Measurements from ENCODE around the gene BANP. TPM values are rescaled to one million over a fixed set of nuclear protein-coding genes. Genes with fewer than 3 reads are reported as not detected.
A peak's percentile ranks its signal among the peaks of the same experiment; 100 is the strongest.

BANP gene
- total and polyA plus RNA-seq, 4 donors: 10.3 to 56.6 (median 20.1) TPM

- Histone ChIP-seq H3K36me3 (ENCODE audit: control insufficient read depth in 4 of 4, insufficient read depth in 4 of 4, low read length in 4 of 4) (peaks cover 0 to 10% (median 7%) of the 10 kb centered on the region in 4 donors), H3K27ac (ENCODE audit: low read depth in 1 of 2, low read length in 1 of 2) (no peak overlapping the region), H3K9ac (ENCODE audit: insufficient read depth in 1 of 2, low read length in 2 of 2) (peak overlapping the region in 1 of 2 donors; percentile 57), H3K27me3 (ENCODE audit: control insufficient read depth in 3 of 3, insufficient read depth in 3 of 3, low read length in 2 of 3) (no peaks in the 10 kb centered on the region), H3K9me3 (ENCODE audit: control insufficient read depth in 4 of 4, insufficient read depth in 3 of 4, low read length in 3 of 4) (no peaks in the 10 kb centered on the region), H3K4me3 (no peak overlapping the region), H3K4me1 (ENCODE audit: control insufficient read depth in 5 of 5, insufficient read depth in 5 of 5, low read length in 5 of 5) (peaks cover 7 to 50% (median 26%) of the 10 kb centered on the region in 5 donors)
- DNase-seq (no peak), ATAC-seq (ENCODE audit: insufficient read depth, low FRiP score) (no peak)
- TF ChIP-seq CTCF (IDR thresholded peaks at IDR 0.05; ENCODE audit: control extremely low read depth, extremely low read depth): no peak
- 93% methylated on average over 34 of the region's 34 CpGs for WGBS, 2 donors
These were observed 6.3 kb downstream of the BANP start for GRCh38 chr16:87957296-87958094.

- Histone ChIP-seq H3K9me3 (ENCODE audit: control insufficient read depth in 4 of 4, insufficient read depth in 3 of 4, low read length in 3 of 4) (no peaks in the 10 kb centered on the region), H3K4me3 (no peak overlapping the region), H3K36me3 (ENCODE audit: control insufficient read depth in 4 of 4, insufficient read depth in 4 of 4, low read length in 4 of 4) (peaks cover 0 to 10% (median 4%) of the 10 kb centered on the region in 4 donors), H3K9ac (ENCODE audit: insufficient read depth in 1 of 2, low read length in 2 of 2) (no peak overlapping the region), H3K27me3 (ENCODE audit: control insufficient read depth in 3 of 3, insufficient read depth in 3 of 3, low read length in 2 of 3) (no peaks in the 10 kb centered on the region), H3K27ac (ENCODE audit: low read depth in 1 of 2, low read length in 1 of 2) (no peak overlapping the region), H3K4me1 (ENCODE audit: control insufficient read depth in 5 of 5, insufficient read depth in 5 of 5, low read length in 5 of 5) (peaks cover 9 to 55% (median 24%) of the 10 kb centered on the region in 5 donors)
- ATAC-seq (ENCODE audit: insufficient read depth, low FRiP score) (no peak), DNase-seq (no peak)
- no peak for TF ChIP-seq CTCF (IDR thresholded peaks at IDR 0.05; ENCODE audit: control extremely low read depth, extremely low read depth)
- WGBS, 2 donors: 93 to 95% methylated on average over 9 of the region's 9 CpGs
These were observed 7.4 kb downstream of the BANP start for GRCh38 chr16:87958632-87959031.

GRCh38 chr16:87959391-87959990 is 8.3 kb downstream of the BANP start:
- Histone ChIP-seq H3K36me3 (ENCODE audit: control insufficient read depth in 4 of 4, insufficient read depth in 4 of 4, low read length in 4 of 4) (peaks cover 0 to 10% (median 3%) of the 10 kb centered on the region in 4 donors), H3K9ac (ENCODE audit: insufficient read depth in 1 of 2, low read length in 2 of 2) (no peak overlapping the region), H3K9me3 (ENCODE audit: control insufficient read depth in 4 of 4, insufficient read depth in 3 of 4, low read length in 3 of 4) (no peaks in the 10 kb centered on the region), H3K4me3 (no peak overlapping the region), H3K4me1 (ENCODE audit: control insufficient read depth in 5 of 5, insufficient read depth in 5 of 5, low read length in 5 of 5) (peaks cover 15 to 54% (median 27%) of the 10 kb centered on the region in 5 donors), H3K27me3 (ENCODE audit: control insufficient read depth in 3 of 3, insufficient read depth in 3 of 3, low read length in 2 of 3) (no peaks in the 10 kb centered on the region), H3K27ac (ENCODE audit: low read depth in 1 of 2, low read length in 1 of 2) (no peak overlapping the region)
- 51 to 69% methylated on average over 21 to 23 of the region's 23 CpGs for WGBS, 2 donors
- no peak for DNase-seq
- no peak for TF ChIP-seq CTCF (IDR thresholded peaks at IDR 0.05; ENCODE audit: control extremely low read depth, extremely low read depth)
- ATAC-seq (ENCODE audit: insufficient read depth, low FRiP score): no peak

Measured in lung (tissue), 12 donors.